SK-N-MC (cell line): ENCODE data around the gene LRRC56.

Experiments used
- EZH2 ChIP-seq: fragments of 200-600 bp; sonication (generic); IDR thresholded peaks from one replicate; pipeline ENCODE4 v1.6.1; 2017; ENCODE audit warnings: antibody characterized with exemption
- POLR2AphosphoS5 ChIP-seq: IDR thresholded peaks from 2 replicates; pipeline ENCODE4 v1.6.1; 2012; ENCODE audit warnings: mild to moderate bottlenecking, low read depth, low read length, borderline replicate concordance

DNA sequence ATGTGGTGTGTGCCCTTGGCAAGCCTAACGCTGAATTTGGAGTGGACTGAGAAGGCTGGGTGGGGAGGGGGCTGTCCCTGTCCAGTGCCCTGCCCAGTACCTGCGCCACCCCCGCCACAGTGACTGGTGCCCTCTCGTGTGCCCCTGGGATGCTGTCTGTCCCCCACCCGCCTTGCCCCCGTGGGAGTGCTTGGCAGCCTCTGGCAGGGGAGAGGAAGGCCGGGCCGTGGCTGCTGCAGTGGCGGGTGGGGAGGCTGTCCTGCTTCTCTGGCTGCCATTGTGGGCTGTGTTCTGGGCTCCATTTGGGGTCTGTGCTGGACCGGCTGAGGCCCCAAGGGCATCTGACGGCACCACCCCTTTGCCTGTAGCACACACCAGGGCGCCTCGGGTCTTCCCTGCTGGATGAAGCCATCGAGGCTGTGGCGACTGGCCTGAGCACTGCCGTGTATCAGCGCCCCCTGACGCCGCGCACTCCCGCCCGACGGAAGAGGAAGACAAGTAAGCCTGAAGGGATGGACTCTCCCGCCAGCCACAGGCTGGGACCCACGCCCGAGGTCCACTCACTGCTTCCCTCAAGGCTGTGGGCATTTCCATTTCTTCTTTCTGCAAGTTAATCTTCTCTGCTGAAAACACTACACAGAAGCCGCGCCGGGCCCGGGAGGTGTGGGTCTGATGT is 60.8 kb downstream of the LRRC56 start:
- TF ChIP-seq POLR2AphosphoS5 (no peak), EZH2 (no peak)
